HTR-8/SVneo (cell line): ENCODE results near the gene RCBTB1.
"Not testable (repeated sequence)": the region's sequence is repeated elsewhere in the genome, so short reads cannot be mapped to it uniquely, and the experiment has no call there.

Experiments
- DNase-seq: peaks from one replicate; pipeline ENCODE4 v3.0.0; 2011; ENCODE audit warnings: low spot score, mixed read lengths; ENCODE audit not compliant: insufficient read length
- FAIRE-seq: peaks from 2 replicates; lab custom pipeline; 2011; peaks lifted over from hg19 to GRCh38; lab: Jason Lieb, UNC

The RCBTB1 gene

GRCh38 chr13:49527123-49527522 is 58.2 kb downstream of the RCBTB1 start:
- no peak for DNase-seq
- FAIRE-seq, result no peak

- no peak for DNase-seq
- no peak for FAIRE-seq
These were observed 60.4 kb downstream of the RCBTB1 start for GRCh38 chr13:49524740-49525501.

- DNase-seq, result no peak
- no peak for FAIRE-seq
These were observed 64.1 kb downstream of the RCBTB1 start for GRCh38 chr13:49521224-49521623.

- DNase-seq (peak; percentile 10), FAIRE-seq (no peak)
These were observed 67.9 kb downstream of the RCBTB1 start for GRCh38 chr13:49517461-49517860.

GRCh38 chr13:49516467-49516866 is 68.9 kb downstream of the RCBTB1 start:
- DNase-seq (no peak), FAIRE-seq (no peak)

- no peak for DNase-seq
- FAIRE-seq, result no peak
These were observed 72.8 kb downstream of the RCBTB1 start for GRCh38 chr13:49512578-49512977.

DNA sequence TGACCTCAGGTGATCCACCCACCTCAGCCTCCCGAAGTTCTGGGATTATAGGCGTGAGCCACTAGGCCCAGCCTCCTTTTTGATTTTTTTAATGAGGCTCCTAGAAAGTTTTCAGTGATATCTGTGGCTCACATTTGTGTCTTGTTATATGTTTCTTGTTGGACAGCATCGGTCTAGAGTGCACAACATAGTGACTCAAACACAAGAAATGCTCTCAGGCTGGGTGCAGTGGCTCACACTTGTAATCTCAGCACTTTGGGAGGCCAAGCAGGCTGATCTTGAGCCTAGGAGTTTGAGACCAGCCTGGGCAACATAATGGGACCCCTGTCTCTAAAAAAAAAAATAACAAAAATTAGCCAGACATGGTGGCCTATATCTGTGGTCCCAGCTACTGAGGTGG is 81.4 kb downstream of the RCBTB1 start:
- DNase-seq (no peak), FAIRE-seq (no peak)

GRCh38 chr13:49502954-49503353 is 82.4 kb downstream of the RCBTB1 start:
- FAIRE-seq (no peak), DNase-seq (no peak)

GRCh38 chr13:49499889-49500660 is 85.3 kb downstream of the RCBTB1 start:
- FAIRE-seq (no peak), DNase-seq (peak; percentile 9)

DNA sequence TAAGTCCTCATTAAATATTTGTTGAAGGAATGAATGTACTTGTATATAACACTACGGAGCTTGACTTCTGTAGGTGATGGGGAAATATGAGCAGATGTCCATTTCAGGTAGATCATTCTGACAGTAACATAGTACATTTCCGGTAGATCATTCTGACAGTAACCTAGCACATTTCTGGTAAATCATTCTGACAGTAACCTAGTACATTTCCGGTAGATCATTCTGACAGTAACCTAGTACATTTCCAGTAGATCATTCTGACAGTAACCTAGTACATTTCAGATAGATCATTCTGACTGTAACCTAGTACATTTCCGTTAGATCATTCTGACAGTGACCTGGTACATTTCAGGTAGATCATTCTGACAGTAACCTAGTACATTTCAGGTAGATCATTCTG is 87.2 kb downstream of the RCBTB1 start:
- no peak for FAIRE-seq
- no peak for DNase-seq

DNA sequence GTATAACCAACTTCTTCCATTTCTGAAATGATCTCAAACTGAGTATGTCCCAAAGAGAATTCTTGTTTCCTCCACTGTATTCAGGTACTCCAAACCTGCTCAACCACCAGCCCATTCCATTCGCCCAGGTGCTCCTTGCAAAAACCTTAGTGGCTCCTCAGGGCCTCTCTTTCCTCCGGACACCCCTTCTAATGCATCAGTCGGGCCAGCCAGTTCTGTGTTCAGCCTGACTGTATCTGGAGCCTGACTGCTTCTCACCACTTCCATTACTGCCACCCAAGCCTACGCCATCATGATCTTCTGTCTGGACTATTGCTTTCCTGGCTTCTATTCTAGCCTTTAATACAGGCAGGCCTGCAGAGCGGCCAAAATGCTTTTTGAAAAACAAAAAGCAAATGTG is 88.1 kb downstream of the RCBTB1 start:
- FAIRE-seq, result no peak

DNA sequence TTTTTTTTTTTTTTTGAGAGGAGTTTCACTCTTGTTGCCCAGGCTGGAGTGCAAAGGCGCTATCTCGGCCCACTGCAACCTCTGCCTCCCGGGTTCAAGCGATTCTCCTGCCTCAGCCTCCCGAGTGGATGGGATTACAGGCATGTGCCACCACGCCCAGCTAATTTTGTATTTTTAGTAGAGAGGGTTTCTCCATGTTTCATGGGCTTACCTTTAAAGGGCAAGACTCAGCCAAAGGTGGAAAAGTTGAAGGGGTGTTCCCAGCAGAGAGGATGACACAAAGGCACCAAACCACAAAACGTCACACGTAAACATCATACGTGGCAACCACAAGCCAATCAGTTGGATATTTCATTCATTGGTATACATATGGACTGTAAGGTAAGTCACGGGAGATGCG is 88.5 kb downstream of the RCBTB1 start:
- DNase-seq, FAIRE-seq: not testable (repeated sequence)

More for the DNA sequence above, 88.1 kb downstream of the RCBTB1 start:
- no peak for DNase-seq

DNA sequence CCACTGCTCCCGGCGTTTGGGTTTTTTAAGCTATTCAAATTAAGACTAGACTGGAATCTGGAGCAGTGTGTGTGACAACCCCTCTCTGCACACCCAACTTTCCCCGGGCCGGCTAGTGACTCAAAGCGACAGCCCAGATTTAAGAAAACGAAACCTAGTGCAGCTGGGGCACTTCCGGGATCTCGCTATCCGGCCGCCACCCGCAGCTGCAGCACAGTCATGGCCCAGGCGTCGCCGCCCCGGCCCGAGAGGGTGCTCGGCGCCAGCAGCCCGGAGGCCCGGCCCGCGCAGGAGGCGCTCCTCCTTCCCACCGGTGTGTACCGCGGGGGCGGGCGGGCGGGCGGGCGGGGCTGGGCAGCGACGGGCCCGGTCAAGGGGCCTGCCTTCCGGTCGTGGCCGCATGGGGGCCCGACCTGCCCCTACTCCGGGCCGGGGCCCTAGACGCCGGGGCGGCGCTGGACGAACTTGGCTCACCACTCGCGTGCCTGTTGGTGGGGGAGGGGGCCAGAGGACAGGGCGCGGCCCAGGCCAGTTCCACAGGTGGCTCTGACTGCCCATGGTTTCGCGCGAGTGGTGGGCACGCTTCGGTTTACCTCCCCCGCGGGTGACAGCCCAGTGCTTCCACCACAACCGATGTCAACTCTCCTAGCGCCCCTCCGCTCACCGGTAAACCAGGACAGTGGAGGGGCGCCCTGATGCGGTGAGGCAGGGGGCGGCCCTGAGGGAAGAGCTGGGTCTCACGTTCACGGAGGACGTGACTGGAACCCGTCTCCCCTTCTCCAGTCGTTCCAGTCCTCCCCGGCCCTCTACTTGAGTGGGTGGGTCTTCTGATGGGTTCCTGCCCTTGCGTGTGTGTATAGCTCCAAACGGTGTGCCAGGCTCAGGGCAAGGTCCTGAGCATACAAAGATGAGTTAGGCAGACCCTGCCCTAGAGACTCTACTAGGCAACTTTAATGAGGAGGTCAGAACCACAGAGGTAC is 89.3 kb downstream of the RCBTB1 start, which contains the start of gene PHF11:
TSS of gene PHF11 (plus strand) at position 171 of the 980 bp plus-strand sequence. CDS start at position 220, 49 bp downstream.
- FAIRE-seq, result no peak
- peak; percentile 44 for DNase-seq

- FAIRE-seq, result no peak
- no peak for DNase-seq
These were observed 90.7 kb downstream of the RCBTB1 start for GRCh38 chr13:49494645-49495044.

DNA sequence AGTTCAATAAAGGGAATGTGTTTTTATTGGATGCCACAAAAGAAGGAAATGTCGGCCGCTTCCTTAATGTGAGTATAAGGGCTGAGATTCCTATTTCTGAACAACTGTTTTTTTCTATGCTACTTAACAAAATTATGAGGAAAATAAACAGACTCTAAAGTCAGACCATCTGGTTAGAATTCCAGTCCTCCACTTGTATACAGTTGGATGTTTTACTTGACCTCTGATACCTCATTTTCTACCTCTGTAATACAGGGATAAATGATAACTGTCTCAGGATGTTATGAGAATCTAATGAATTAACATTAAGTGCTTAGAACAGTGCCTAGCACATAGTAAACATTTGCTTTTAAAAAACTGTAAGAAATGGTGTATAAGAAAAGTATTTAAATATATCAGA is 96.8 kb downstream of the RCBTB1 start:
- FAIRE-seq (no peak), DNase-seq (no peak)
